Astrocyte of the cerebellum (primary cell): ENCODE data around the gene MEGF10.

ENCODE experiments used
- DNase-seq: peaks from one replicate; pipeline ENCODE4 v3.0.0-alpha.2; 2011; ENCODE audit warnings: low read depth
- H3K4me3 ChIP-seq: 2 replicates; pipeline ENCODE4 v1.5.1; 2011; ENCODE audit warnings: mild to moderate bottlenecking, low read depth, low read length, moderate library complexity
- in situ Hi-C: cut with HindIII; loops from 2 replicates; pipeline ENCODE4 v1.10.0; 2017; ENCODE audit warnings: low sequenced_read_pairs
- TF ChIP-seq, protein P1 (sequence below): IDR thresholded peaks from 2 replicates; pipeline ENCODE4 v1.5.1; 2012; ENCODE audit warnings: low read length, low read depth, moderate library complexity, mild to moderate bottlenecking; ENCODE audit errors: missing control alignments

The MEGF10 gene

DNA sequence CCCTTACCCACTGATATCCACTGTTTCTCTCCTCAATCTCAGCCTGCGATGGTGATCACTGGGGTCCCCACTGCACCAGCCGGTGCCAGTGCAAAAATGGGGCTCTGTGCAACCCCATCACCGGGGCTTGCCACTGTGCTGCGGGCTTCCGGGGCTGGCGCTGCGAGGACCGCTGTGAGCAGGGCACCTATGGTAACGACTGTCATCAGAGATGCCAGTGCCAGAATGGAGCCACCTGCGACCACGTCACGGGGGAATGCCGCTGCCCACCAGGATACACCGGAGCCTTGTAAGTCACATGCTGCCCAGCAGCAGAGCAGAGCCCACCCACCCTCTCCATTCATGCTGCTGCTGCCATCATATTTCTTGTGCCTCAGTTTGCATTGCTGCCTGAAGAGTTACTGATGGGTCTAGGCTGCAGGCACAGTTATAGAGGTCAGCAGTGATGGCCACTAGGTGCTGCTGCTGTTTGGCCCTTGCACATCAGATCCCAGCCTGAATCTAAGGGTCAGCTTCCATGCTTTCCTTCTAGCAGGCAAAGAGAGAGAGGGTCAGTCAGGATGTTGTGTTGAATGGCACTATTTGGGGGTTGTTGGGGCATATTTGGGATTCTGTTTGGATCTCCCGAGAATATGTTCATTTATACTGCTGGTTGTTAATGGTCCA is 106.0 kb downstream of the MEGF10 start:
- DNase-seq = no peak
- TF ChIP-seq, protein P1, sequence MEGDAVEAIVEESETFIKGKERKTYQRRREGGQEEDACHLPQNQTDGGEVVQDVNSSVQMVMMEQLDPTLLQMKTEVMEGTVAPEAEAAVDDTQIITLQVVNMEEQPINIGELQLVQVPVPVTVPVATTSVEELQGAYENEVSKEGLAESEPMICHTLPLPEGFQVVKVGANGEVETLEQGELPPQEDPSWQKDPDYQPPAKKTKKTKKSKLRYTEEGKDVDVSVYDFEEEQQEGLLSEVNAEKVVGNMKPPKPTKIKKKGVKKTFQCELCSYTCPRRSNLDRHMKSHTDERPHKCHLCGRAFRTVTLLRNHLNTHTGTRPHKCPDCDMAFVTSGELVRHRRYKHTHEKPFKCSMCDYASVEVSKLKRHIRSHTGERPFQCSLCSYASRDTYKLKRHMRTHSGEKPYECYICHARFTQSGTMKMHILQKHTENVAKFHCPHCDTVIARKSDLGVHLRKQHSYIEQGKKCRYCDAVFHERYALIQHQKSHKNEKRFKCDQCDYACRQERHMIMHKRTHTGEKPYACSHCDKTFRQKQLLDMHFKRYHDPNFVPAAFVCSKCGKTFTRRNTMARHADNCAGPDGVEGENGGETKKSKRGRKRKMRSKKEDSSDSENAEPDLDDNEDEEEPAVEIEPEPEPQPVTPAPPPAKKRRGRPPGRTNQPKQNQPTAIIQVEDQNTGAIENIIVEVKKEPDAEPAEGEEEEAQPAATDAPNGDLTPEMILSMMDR = no peak
- in situ Hi-C loops = no loop called here
- no peak overlapping the region for H3K4me3 ChIP-seq

GRCh38 chr5:127398508-127398907 is 107.9 kb downstream of the MEGF10 start:
- in situ Hi-C loops = no loop called here
- DNase-seq = no peak
- TF ChIP-seq, protein P1 = no peak
- no peak overlapping the region for H3K4me3 ChIP-seq

DNA sequence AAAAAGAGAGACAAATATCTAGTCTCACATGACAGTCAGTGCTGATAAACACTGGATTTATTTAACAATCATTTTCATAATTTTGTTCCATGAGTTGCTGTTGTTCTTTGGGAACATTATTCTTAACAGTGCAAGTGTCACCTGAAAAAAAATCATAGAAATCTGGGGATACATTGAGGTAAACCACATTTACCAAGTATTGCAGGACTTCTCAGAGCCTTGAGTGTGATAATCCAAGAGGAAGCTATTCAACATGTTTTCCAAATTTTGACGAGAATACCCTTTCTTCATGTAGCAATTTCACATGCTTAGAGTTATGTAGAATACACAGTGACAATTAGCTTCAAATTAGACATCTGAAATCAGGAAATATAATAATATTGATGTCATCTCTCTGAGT is 108.5 kb downstream of the MEGF10 start:
- TF ChIP-seq, protein P1 = no peak
- DNase-seq = no peak

GRCh38 chr5:127400539-127400938 is 109.9 kb downstream of the MEGF10 start:
- TF ChIP-seq, protein P1 = no peak
- H3K4me3 ChIP-seq = no peak overlapping the region
- in situ Hi-C loops = no loop called here
- no peak for DNase-seq

More for the DNA sequence above, 108.5 kb downstream of the MEGF10 start:
- in situ Hi-C loops = no loop called here
- no peak overlapping the region for H3K4me3 ChIP-seq

DNA sequence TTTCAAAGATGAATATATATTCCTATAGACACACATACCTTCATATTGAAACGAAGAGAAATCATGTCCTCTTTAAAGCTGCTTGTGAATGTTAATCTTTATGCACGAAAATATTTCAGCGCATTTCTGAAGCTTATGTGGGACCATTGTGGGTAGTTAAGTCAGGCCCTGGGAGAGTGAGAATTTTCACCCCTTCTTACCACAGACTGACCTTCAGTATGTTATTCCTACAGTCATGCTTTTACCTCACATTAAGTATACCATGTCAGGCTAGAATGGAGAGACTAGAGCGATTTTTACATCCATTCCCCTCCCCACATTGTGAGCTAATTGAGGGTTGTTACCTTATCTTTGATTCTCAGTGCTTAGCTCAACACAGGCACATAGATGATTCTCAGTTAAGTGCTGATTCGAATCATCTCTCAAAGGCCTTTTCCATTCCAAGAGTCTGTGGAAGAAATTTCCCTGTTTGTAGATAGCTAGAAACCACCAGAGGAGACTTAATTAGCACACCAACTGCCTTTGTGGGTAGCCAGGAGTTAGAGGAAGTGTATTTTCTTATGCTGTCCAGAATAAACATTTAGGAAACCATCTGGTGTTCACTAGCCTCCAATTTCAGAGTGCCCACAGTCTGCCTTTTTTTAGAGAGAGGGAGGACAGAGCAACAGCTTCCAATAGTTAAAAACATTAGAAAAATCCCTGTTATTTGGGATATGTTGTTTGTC is 110.5 kb downstream of the MEGF10 start:
- TF ChIP-seq, protein P1 = no peak
- in situ Hi-C loops = no loop called here
- DNase-seq = peak; percentile 75
- H3K4me3 ChIP-seq = no peak overlapping the region

GRCh38 chr5:127402361-127402760 is 111.8 kb downstream of the MEGF10 start:
- TF ChIP-seq, protein P1 = no peak
- in situ Hi-C loops = no loop called here
- no peak overlapping the region for H3K4me3 ChIP-seq
- DNase-seq = no peak
